GM10266 (cell line): ENCODE results near the gene ITGB1.

Source experiments
- DNase-seq: peaks from one replicate; pipeline ENCODE4 v3.0.0; 2012; ENCODE audit errors: extremely low spot score
- TF ChIP-seq, protein P1 (sequence below): IDR thresholded peaks from 2 replicates; pipeline ENCODE4 v1.5.1; 2012; ENCODE audit warnings: mild to moderate bottlenecking, low read depth; ENCODE audit not compliant: control insufficient read depth, insufficient read depth; ENCODE audit errors: missing control alignments

ITGB1 gene

DNA sequence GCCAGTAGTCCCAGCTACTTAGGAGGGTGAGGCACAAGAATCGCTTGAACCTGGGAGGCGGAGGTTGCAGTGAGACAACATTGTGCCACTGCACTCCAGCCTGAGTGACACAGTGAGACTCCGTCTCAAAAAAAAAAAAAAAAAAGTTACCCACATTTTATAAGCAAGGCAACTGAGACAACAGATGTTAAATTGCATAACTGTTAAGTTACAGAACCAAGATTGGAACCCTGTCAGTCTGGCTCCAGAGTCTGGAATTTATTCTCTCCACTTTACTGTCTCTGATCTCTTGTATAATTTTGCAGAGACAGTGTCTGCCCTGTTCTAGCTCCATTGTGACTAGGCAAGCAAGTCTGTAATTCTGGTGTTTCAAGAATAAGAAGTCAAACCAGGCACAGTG, 6.2 kb upstream of the ITGB1 start:
- no peak for DNase-seq

DNA sequence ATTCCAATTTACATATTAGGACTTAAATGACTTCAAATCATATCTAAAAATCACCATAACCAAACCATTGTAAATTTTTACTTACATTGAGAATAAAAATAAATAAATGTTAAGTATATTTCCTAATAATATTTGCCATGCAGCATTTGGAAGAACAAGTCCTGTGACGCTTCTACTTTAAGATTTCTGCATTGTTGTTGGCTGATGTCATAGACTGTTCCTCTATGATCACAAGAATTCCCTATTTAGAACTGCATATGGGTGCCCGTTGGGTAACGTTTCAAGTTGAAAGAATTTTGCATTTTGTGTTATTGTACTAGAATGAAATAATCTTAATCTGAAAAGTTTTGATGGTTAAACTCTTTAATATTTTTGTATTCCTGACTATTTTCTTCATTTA, 5.1 kb upstream of the ITGB1 start:
- TF ChIP-seq, protein P1, sequence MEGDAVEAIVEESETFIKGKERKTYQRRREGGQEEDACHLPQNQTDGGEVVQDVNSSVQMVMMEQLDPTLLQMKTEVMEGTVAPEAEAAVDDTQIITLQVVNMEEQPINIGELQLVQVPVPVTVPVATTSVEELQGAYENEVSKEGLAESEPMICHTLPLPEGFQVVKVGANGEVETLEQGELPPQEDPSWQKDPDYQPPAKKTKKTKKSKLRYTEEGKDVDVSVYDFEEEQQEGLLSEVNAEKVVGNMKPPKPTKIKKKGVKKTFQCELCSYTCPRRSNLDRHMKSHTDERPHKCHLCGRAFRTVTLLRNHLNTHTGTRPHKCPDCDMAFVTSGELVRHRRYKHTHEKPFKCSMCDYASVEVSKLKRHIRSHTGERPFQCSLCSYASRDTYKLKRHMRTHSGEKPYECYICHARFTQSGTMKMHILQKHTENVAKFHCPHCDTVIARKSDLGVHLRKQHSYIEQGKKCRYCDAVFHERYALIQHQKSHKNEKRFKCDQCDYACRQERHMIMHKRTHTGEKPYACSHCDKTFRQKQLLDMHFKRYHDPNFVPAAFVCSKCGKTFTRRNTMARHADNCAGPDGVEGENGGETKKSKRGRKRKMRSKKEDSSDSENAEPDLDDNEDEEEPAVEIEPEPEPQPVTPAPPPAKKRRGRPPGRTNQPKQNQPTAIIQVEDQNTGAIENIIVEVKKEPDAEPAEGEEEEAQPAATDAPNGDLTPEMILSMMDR: no peak
- no peak for DNase-seq

More for the DNA sequence above, 6.2 kb upstream of the ITGB1 start:
- TF ChIP-seq, protein P1: no peak

DNA sequence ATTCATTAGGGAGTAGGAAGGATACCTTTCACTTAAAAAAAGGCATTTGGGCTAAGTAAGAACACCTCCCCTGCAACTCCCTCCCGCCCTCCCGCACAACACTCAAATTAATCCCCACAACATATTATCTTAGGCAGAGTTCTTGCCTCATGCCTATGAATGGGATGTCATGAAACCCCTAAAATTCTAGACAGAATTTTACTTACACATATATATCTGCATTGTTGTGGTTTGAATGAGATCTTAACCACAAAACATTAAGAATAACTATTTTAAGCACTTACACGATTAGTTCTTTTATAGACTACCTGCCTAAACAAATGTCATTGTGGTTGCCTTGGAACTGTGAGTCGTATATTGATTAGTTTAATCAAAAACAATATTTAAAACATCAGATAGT, 4.5 kb upstream of the ITGB1 start:
- DNase-seq: no peak
- TF ChIP-seq, protein P1: no peak

DNA sequence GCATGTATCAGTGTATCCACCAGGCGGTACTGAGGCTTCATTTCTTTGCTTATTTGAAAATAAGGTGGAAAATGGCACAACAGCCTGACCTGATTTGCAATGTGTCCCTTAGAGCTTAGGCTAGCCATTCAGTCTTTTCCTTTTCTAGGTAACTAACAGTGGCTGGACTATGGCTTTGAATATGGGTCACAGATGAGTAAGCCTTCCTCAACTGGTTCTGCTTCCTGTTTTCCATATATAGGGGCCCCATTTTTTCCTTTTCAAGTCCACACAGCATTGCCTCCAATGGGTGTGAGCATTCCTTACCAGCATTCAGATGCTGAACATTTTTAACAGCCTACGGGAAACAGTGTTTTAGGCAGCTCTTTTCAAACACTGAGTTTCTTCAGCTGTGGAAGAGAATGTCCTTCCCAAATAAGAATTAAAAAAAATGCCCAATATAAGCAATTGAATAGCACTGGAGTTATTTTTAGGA, 3.9 kb upstream of the ITGB1 start:
- TF ChIP-seq, protein P1: no peak
- no peak for DNase-seq

DNA sequence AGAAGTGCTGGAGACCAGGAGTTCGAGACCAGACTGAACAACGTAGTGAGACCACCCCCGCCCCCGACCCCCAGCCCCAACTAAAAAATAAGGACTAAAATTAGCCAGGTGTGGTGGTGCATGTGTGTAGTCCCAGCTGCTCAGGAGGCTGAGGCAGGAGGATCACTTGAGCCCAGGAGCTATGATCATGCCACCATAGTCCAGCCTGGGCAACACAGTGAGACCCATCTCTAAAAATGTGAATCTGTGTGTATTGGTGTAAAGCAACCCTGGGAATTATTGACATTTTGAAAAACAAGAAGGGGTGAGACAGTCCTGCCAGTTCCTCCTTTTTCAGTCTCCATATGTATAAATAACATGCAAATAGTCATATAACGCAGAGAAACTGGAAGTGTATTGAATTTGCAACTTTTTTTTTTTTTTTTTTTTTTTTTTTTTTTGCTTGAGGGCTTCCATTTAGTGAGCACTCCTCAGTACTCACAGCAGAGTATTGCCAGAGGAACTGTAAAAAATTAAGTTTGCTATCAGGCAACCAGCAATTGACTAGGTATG, 3.4 kb upstream of the ITGB1 start:
- DNase-seq: no peak
- TF ChIP-seq, protein P1: no peak

DNA sequence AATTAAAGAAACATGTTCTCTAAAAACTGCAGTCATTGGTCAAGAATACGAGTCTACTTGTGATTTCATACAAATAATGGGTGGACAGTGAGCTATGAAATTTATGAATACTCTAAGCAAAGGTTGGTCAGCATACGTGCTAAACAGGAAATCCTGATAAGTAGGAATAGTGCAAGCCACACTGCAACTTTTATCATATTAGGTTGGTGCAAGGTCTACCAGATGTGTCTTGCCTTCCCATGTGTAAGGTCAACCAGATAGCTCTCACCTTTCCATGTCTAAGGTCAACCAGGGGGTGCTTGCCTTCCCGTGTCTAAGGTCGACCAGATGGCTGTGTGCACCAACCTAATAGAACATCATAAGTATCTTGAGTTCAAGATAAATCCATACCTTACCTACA, 2.0 kb upstream of the ITGB1 start:
- no peak for DNase-seq

More for the DNA sequence above, 2.0 kb upstream of the ITGB1 start:
- TF ChIP-seq, protein P1: no peak
